Effector memory CD8-positive, alpha-beta T cell (primary cell): ENCODE results near the gene CHD9NB.

Source experiments
- ATAC-seq: fragments of 150-1000 bp; cut with Tn5 transposase; replicated peaks from 2 replicates; pipeline ENCODE4 v1.10.0; 2021; ENCODE audit warnings: mild to moderate bottlenecking, moderate library complexity
- DNase-seq, 3 experiments: peaks; one replicate each; pipeline ENCODE4 v3.0.0; 2021
- H3K27ac Mint-ChIP-seq, 2 donors: one replicate each; pipeline ENCODE4 v1.8.0; 2022; ENCODE audit warnings: mild to moderate bottlenecking in 2 of 2, mixed read lengths in 2 of 2, moderate library complexity in 2 of 2
- H3K27me3 Mint-ChIP-seq, 2 donors: one replicate each; pipeline ENCODE4 v1.8.0; 2022; ENCODE audit warnings: mixed read lengths in 2 of 2
- H3K36me3 Mint-ChIP-seq: one replicate; pipeline ENCODE4 v1.8.0; 2022; ENCODE audit warnings: mild to moderate bottlenecking, moderate library complexity, mixed read lengths; ENCODE audit not compliant: insufficient read depth
- H3K4me1 Mint-ChIP-seq, 2 donors: one replicate each; pipeline ENCODE4 v1.8.0; 2022; ENCODE audit warnings: low read depth in 2 of 2, mixed read lengths in 2 of 2
- H3K4me3 Mint-ChIP-seq, 2 donors: one replicate each; pipeline ENCODE4 v1.8.0; 2022; ENCODE audit warnings: mild to moderate bottlenecking in 2 of 2, mixed read lengths in 2 of 2, moderate library complexity in 2 of 2
- H3K9me3 Mint-ChIP-seq, 2 donors: one replicate each; pipeline ENCODE4 v1.8.0; 2022; ENCODE audit warnings: mixed read lengths in 2 of 2

The CHD9NB gene

GRCh38 chr16:53024045-53024444 is 28.7 kb downstream of the CHD9NB start:
- no peak overlapping the region for H3K4me3 Mint-ChIP-seq
- H3K4me1 Mint-ChIP-seq = no peaks in the 10 kb centered on the region
- DNase-seq (no peak), ATAC-seq (no peak)
- H3K27ac Mint-ChIP-seq = no peak overlapping the region
- peaks cover 3% of the 10 kb centered on the region for H3K36me3 Mint-ChIP-seq
- H3K9me3 Mint-ChIP-seq = no peaks in the 10 kb centered on the region
- H3K27me3 Mint-ChIP-seq = peaks cover 5 to 13% of the 10 kb centered on the region in 2 donors

- Mint-ChIP-seq H3K27me3 (peaks cover 5 to 13% of the 10 kb centered on the region in 2 donors), H3K27ac (no peak overlapping the region), H3K4me1 (no peaks in the 10 kb centered on the region), H3K36me3 (peaks cover 3% of the 10 kb centered on the region), H3K9me3 (no peaks in the 10 kb centered on the region), H3K4me3 (no peak overlapping the region)
- ATAC-seq (no peak), DNase-seq (no peak)
Measured at GRCh38 chr16:53022374-53022773, 30.3 kb downstream of the CHD9NB start.

GRCh38 chr16:53018834-53019416 is 33.8 kb downstream of the CHD9NB start:
- H3K9me3 Mint-ChIP-seq = no peaks in the 10 kb centered on the region
- H3K4me1 Mint-ChIP-seq = no peaks in the 10 kb centered on the region
- H3K4me3 Mint-ChIP-seq = no peak overlapping the region
- no peak for DNase-seq
- peaks cover 22 to 27% of the 10 kb centered on the region in 2 donors for H3K27me3 Mint-ChIP-seq
- no peak for ATAC-seq
- H3K36me3 Mint-ChIP-seq = no peaks in the 10 kb centered on the region
- no peak overlapping the region for H3K27ac Mint-ChIP-seq

- no peaks in the 10 kb centered on the region for H3K4me1 Mint-ChIP-seq
- DNase-seq = no peak
- H3K4me3 Mint-ChIP-seq = no peak overlapping the region
- no peaks in the 10 kb centered on the region for H3K36me3 Mint-ChIP-seq
- peaks cover 39% of the 10 kb centered on the region in 2 donors for H3K27me3 Mint-ChIP-seq
- ATAC-seq = no peak
- no peak overlapping the region for H3K27ac Mint-ChIP-seq
- H3K9me3 Mint-ChIP-seq = no peaks in the 10 kb centered on the region
Measured at GRCh38 chr16:53014287-53014686, 38.4 kb downstream of the CHD9NB start.

- Mint-ChIP-seq H3K36me3 (no peaks in the 10 kb centered on the region), H3K4me3 (no peak overlapping the region), H3K27me3 (peaks cover 29 to 31% of the 10 kb centered on the region in 2 donors), H3K9me3 (no peaks in the 10 kb centered on the region), H3K27ac (no peak overlapping the region), H3K4me1 (no peaks in the 10 kb centered on the region)
- DNase-seq (no peak), ATAC-seq (no peak)
Measured at GRCh38 chr16:53007095-53007494, 45.6 kb downstream of the CHD9NB start.

- H3K9me3 Mint-ChIP-seq = no peaks in the 10 kb centered on the region
- ATAC-seq = no peak
- H3K4me3 Mint-ChIP-seq = no peak overlapping the region
- H3K4me1 Mint-ChIP-seq = no peaks in the 10 kb centered on the region
- H3K27ac Mint-ChIP-seq = no peak overlapping the region
- H3K27me3 Mint-ChIP-seq = peaks cover 19 to 28% of the 10 kb centered on the region in 2 donors
- no peaks in the 10 kb centered on the region for H3K36me3 Mint-ChIP-seq
- DNase-seq = no peak
Measured at GRCh38 chr16:52997922-52998321, 54.8 kb downstream of the CHD9NB start.

GRCh38 chr16:52994942-52995341 is 57.8 kb downstream of the CHD9NB start:
- Mint-ChIP-seq H3K36me3 (no peaks in the 10 kb centered on the region), H3K9me3 (no peaks in the 10 kb centered on the region), H3K27ac (no peak overlapping the region), H3K4me3 (no peak overlapping the region), H3K27me3 (peaks cover 10 to 15% of the 10 kb centered on the region in 2 donors), H3K4me1 (peaks cover 0 to 3% of the 10 kb centered on the region in 2 donors)
- DNase-seq (no peak), ATAC-seq (no peak)

GRCh38 chr16:52993179-52993578 is 59.5 kb downstream of the CHD9NB start:
- ATAC-seq (no peak), DNase-seq (no peak)
- peaks cover 0 to 3% of the 10 kb centered on the region in 2 donors for H3K4me1 Mint-ChIP-seq
- H3K4me3 Mint-ChIP-seq = no peak overlapping the region
- no peaks in the 10 kb centered on the region for H3K36me3 Mint-ChIP-seq
- peaks cover 2 to 19% of the 10 kb centered on the region in 2 donors for H3K27me3 Mint-ChIP-seq
- H3K27ac Mint-ChIP-seq = no peak overlapping the region
- no peaks in the 10 kb centered on the region for H3K9me3 Mint-ChIP-seq

GRCh38 chr16:52991572-52991971 is 61.1 kb downstream of the CHD9NB start:
- ATAC-seq = no peak
- Mint-ChIP-seq H3K36me3 (no peaks in the 10 kb centered on the region), H3K4me1 (peaks cover 0 to 3% of the 10 kb centered on the region in 2 donors), H3K4me3 (no peak overlapping the region), H3K27ac (no peak overlapping the region), H3K27me3 (peaks cover 0 to 20% of the 10 kb centered on the region in 2 donors), H3K9me3 (no peaks in the 10 kb centered on the region)
- no peak for DNase-seq
